HFF-Myc (cell line): ENCODE results near the gene CLK4.

Experiments
- DNase-seq: peaks from one replicate; pipeline ENCODE4 v3.0.0-alpha.2; 2011; ENCODE audit warnings: low read depth; ENCODE audit errors: extremely low read depth
- H3K4me3 ChIP-seq: replicated peaks from 2 replicates; pipeline ENCODE4 v1.5.1; 2011; ENCODE audit warnings: low read depth, mild to moderate bottlenecking, control low read depth, low read length
- TF ChIP-seq, protein P1 (sequence below): IDR thresholded peaks from 2 replicates; pipeline ENCODE4 v1.5.1; 2012; ENCODE audit warnings: mild to moderate bottlenecking, low read depth, low read length, control low read depth; ENCODE audit errors: missing control alignments

Gene CLK4

DNA sequence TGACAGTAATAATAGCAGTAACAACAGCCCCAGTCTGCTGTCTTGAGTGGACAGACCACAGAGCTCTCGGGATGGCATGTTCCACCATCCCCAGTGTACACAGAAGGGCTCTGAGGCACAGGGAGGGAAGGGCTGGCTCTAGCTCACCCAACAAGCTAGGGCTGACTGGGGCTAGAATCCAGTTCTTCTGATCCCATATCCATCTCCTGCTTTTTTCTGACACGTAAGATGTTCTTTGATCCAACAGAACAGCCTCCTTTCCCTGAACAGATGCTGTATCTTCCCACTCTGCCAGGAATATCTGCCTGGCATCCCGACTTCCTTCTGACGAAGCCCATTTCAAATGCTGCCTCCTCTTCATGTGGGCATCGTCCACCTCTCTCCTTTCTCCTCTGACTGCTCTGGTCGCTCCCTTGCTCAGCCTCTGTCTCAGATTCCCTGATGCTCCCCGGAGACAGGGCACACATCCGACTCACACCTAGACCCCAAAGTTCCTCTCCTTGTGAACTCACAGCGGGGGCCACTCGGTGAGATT is 43.6 kb upstream of the CLK4 start:
- TF ChIP-seq, protein P1, sequence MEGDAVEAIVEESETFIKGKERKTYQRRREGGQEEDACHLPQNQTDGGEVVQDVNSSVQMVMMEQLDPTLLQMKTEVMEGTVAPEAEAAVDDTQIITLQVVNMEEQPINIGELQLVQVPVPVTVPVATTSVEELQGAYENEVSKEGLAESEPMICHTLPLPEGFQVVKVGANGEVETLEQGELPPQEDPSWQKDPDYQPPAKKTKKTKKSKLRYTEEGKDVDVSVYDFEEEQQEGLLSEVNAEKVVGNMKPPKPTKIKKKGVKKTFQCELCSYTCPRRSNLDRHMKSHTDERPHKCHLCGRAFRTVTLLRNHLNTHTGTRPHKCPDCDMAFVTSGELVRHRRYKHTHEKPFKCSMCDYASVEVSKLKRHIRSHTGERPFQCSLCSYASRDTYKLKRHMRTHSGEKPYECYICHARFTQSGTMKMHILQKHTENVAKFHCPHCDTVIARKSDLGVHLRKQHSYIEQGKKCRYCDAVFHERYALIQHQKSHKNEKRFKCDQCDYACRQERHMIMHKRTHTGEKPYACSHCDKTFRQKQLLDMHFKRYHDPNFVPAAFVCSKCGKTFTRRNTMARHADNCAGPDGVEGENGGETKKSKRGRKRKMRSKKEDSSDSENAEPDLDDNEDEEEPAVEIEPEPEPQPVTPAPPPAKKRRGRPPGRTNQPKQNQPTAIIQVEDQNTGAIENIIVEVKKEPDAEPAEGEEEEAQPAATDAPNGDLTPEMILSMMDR, result no peak

DNA sequence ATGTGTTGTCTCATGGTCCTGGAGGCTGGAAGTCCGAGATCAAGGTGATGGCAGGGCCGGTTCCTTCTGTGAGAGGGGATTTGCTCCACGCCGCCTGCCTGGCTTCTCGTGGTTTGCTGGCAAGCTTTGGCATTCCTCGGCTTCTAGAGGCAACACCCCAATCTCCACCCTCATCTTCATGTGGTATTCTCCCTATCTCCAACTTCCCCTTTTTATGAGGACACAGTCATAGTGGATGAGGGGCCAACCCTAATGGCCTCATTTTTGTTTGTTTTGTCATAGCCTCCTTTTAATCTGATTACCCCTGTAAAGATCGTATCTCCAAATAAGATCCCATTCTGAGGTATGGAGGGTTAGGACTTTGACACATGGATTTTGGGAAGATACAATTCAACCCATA is 41.7 kb upstream of the CLK4 start:
- no peak overlapping the region for H3K4me3 ChIP-seq
- DNase-seq, result no peak
- TF ChIP-seq, protein P1, result no peak

More for the DNA sequence above, 43.6 kb upstream of the CLK4 start:
- DNase-seq, result no peak
- H3K4me3 ChIP-seq, result no peak overlapping the region

DNA sequence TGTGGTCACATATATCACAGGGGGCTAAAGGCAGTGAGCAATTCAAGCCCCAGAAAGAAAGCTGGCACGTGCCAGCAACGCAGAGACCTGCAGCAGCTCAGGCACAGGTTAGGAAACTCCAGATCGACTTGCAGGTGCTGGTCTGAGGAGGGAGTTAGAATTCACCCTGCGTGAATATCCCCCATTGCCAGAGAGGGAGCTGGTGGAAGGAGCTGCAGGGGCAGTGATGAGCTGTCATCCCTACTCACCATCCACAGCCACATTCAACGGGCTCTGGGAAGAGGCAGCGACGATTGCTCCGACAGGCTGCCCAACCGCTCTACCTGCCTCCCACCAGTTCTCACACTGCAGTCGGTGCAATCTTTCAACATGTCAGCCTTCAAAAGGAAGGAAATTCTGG is 40.8 kb upstream of the CLK4 start:
- TF ChIP-seq, protein P1, result no peak
- H3K4me3 ChIP-seq, result no peak overlapping the region
- DNase-seq, result no peak

DNA sequence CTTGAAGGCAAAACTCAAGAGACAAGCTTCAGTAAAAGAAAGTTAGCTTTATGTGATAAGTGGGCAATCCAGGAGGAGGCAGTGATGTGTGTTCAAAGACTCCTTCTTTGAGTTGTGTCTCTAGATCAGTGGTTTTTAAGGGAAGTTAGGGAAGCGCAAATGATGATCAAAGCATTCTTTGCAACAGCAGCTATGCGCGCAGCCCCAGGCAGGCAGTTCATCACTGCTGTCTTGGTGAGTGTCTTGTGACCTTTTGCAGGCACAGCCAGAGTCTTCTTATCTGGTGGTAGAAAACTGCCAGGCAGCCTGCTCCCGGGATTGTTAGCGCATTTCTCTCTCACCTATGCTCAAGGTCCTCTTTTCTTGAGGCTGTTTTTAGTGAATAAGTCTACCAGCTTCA is 40.3 kb upstream of the CLK4 start:
- H3K4me3 ChIP-seq, result no peak overlapping the region
- DNase-seq, result no peak
- TF ChIP-seq, protein P1, result no peak

DNA sequence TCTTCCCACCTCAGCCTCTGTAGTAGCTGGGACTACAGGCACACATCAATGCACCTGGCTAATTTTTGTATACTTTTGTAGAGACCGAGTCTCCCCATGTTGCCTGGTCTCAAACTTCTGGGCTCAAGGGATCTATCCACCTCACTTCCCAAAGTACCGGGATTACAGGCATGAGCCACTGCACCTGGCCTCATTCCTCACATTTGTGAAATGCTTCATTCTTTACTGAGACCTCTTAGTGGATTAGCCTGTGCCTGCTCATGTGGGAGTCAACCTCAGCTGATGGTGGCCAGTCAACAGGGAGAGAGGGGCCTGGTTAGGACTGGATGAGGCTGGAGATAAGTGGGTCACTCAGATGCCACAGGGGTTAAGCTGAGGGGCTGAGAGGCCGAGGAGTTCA is 37.3 kb upstream of the CLK4 start:
- TF ChIP-seq, protein P1, result no peak
- no peak overlapping the region for H3K4me3 ChIP-seq
- DNase-seq, result no peak

DNA sequence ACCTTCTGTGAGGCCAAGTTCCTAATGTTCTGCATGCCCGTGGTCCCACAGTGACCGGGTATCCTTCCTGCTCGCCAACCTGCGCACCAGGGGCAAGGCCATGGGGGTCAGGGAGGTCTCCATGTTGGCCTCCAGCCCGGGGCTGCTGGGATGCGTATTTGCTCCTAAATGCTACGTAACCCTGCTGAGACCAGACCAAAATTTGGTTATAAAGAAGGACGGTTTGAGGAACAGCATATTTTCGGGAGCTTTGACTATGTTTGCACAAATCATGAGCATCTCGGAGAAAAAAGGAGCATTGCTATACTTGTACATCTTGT is 35.7 kb upstream of the CLK4 start:
- no peak overlapping the region for H3K4me3 ChIP-seq
- DNase-seq, result no peak
- TF ChIP-seq, protein P1, result no peak

DNA sequence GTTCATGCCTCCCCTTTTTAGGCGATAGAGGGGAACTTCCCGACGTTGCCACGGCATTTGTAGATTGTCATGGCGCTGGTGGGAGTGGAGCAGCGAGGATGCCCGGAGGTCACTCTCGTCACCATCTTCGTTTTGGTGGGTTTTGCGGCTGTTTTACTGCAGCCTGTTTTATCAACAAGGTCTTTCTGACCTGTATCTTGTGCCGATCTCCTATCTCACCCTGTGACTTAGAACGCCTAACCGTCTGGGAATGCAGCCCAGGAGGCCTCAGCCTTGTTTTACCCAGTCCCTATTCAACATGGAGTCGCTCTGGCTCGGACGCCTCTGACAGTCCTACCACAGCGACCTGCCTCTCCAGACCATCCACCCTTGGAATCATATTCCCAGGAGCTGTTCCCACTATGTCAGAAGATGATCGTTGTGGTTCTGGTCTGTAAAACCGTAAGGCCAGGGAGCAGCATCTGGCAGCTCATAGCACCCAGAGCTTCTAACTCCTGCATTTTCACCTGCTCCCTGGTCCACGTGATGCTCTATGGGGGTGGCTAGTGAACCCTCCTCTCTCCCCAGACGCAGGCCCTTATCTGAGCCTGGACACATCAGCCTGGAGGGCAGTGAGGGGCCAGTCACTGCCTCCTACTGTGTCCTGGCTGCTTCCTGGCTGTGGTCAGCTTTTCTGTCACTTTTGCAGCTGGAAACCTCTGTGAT is 35.1 kb upstream of the CLK4 start:
- TF ChIP-seq, protein P1, result no peak
- no peak overlapping the region for H3K4me3 ChIP-seq
- no peak for DNase-seq
